NCI-H446 (cell line): ENCODE results near the gene CACNA1E.
A peak's percentile ranks its signal among the peaks of the same experiment; 100 is the strongest.

ENCODE experiments used
- DNase-seq, 2 experiments: peaks; one replicate each; lab custom pipeline; 2025; lab: John Stamatoyannopoulos, UW

Gene CACNA1E

DNA sequence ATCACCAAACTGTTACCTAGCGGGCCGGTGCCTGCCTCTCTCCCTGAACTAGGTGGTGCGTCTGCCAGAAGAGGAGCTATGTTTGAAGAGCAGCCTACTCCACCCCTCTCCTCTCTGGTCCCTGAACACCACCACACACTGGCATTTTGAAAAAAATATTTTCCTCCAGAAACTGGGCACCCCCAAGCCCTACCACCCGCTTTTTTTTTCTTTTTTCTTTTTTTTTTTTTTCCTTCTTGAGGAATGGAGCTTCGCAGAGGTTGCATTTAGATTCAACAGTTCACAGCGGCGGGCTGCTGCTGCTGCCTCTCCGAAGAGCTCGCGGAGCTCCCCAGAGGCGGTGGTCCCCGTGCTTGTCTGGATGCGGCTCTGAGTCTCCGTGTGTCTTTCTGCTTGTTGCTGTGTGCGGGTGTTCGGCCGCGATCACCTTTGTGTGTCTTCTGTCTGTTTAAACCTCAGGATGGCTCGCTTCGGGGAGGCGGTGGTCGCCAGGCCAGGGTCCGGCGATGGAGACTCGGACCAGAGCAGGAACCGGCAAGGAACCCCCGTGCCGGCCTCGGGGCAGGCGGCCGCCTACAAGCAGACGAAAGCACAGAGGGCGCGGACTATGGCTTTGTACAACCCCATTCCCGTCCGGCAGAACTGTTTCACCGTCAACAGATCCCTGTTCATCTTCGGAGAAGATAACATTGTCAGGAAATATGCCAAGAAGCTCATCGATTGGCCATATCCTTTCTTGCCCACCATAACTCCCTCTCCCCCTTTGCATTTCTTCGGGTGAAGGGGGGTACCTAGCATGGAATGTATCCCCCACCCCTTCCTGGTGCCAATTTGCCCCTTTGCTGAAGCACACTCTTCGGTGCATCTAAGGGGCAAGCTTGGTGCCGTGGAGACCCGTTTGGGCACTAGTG lies at the start of gene CACNA1E:
Gene CACNA1E (plus strand): TSS at position 233 of the 911 bp plus-strand sequence. CDS start 228 bp downstream, at position 461.
- DNase-seq, result no peak

DNA sequence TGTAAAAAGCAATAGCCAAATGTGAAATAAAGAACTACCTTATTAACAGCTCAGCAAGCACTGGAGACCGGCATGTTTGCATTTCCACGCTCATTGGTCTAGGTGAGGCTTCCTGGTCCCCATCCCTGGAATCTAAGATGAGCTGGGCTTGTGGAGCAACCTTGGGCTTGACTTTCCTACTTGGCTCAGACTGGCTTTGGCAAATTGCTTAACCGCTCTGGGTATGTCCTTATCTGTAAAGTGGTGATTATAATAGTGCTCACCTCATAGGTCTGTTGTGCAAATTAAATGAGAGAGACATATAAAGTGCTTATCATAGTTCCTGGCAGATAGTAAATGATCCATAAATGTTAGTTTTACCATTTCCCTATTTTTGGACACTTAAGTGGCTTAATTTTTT lies 49.4 kb upstream of the CACNA1E start:
- no peak for DNase-seq

- DNase-seq, result no peak
Observed at GRCh38 chr1:181438013-181438412, 45.3 kb upstream of the CACNA1E start.

DNA sequence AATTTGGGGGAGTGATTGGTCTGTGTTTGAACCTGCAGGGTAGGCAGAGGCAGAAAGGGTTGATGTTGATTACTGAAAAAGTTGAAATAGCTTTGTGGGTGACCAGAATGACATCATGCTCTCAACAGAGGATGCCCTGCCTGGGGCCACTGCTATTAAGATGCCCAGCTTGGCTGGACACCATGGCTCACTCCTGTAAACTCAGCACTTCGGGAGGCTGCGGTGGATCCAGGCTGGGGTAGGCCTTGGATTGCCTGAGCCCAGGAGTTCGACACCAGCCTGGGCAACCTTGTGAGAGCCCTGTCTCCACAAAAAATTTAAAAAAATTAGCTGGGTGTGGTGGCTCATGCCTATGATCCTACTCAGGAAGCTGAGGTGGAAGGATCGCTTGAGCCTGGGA lies 42.8 kb upstream of the CACNA1E start:
- DNase-seq, result no peak

- DNase-seq, result no peak
Observed at GRCh38 chr1:181442181-181442525, 41.2 kb upstream of the CACNA1E start.

GRCh38 chr1:181443231-181443853 lies 40.0 kb upstream of the CACNA1E start:
- DNase-seq, result no peak

- DNase-seq, result no peak
Observed at GRCh38 chr1:181445436-181445835, 37.9 kb upstream of the CACNA1E start.

- no peak for DNase-seq
Observed at GRCh38 chr1:181448461-181448860, 34.9 kb upstream of the CACNA1E start.

GRCh38 chr1:181451661-181452230 lies 31.6 kb upstream of the CACNA1E start:
- no peak for DNase-seq

GRCh38 chr1:181452746-181453145 lies 30.6 kb upstream of the CACNA1E start:
- DNase-seq, result no peak

- DNase-seq, result no peak
Observed at GRCh38 chr1:181453541-181454201, 29.6 kb upstream of the CACNA1E start.

DNA sequence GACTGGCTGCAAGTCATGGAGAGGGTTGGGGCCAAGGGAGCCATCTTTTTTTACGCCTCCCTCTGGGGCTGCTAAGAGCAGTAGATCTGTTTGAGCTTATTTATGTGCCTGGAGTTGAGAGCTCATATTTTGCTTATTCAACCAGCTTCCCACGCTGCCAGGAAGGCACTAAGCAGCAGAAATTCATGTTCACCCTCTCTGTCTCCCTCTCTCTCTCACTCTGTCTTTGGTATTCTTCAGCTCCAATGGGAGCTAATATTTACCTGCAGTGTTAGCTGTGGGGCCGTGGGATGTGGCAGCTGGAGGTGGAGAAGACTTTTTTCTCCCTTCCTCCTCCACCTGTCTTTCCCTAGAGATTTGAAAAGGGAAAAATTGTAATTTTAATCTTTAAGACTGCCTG lies 26.8 kb upstream of the CACNA1E start:
- DNase-seq, result no peak

DNA sequence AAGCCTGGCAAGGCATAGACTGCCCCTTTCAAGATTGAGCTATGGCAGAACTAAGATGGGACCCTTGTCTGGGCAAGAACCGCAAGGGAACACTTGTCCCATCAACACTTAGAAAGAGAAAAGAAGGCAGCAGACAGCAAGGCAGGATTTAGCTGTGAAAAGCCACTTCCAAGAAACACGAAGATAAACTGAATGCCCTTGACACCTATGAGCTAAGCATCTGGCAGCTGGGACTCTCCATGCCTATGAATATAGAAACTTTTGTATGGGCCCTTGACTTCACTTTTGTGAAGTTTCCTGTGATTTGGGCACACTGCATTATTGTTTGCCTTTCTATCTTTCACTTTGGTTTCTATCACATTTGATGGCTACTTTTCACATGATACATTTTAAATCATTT lies 24.9 kb upstream of the CACNA1E start:
- DNase-seq, result no peak

DNA sequence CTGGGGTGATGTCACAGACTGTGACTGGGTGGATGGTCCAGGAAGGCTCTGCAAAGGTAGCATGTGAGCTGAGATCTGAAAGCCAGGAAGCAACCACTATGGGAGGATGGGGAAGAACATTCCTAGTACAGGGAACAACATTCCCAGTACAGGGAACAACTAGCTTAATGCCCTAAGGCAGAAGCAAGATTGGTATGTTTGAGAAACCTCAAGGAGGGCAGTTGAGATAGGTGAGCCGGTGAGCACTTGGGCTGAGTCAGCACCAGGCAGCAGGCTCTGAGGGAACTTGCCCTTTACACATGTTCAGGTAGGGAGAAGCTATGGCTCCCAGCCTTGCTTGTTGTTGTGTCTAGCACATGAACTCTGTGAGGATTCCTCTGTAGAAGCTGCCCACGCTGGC lies 24.2 kb upstream of the CACNA1E start:
- no peak for DNase-seq

DNA sequence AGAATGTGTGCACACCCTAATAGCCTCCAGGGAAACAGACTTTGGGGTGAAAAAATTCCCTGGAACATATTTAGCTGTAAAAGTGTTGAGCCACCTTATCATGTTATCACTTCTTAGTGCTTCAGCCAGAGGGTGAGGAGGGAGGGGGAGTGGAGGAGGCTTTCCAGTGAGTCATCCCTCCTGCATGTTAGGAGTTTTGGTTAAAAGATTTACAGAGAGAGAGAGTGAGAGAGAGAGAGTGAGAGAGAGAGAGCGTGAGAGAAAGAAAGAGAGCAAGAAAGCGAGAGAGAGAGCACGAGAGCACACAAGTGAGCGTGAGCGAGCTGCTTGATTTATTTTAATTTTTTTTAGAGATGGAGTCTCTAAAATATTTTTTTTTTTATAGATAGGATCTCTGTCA lies 13.5 kb upstream of the CACNA1E start:
- no peak for DNase-seq

DNA sequence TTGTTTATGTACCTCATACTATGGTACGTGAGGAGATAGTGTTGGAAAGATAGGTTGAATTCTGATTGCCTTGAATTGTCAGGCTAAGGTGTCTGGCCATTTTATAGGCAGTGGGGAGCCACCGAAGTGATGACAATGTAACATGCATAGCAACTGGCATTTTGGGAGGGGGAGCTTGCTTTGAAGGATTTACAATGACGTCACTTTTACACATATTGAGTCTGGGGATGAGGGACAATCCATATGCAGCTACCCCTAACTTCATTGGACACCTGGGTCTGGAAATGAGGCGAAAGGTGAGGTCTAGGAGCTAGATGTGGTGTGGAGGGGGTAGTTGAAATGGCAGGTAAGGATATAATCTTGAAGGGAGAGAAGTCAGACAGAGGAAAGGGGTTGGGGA lies 7.7 kb upstream of the CACNA1E start:
- no peak for DNase-seq

DNA sequence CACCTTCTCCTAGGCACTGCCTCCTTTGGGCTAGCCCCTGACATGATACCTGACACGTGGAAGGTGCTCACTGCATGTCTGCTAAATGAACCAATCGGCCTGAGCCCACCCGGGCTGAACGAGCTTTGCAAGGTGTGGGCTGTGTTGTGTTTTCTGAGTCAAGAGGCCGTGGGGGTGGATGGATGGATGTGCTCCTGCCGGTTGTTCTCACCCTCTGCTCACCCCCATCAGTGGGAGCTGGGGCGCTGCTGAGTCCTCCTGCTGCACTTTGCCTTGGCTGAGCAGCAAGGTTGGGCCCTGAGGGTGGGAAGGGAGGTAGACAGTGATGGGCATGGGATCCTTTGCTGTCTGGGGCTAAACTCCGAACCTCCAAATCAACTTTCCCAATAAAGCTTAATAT lies 6.7 kb upstream of the CACNA1E start:
- DNase-seq, result no peak

DNA sequence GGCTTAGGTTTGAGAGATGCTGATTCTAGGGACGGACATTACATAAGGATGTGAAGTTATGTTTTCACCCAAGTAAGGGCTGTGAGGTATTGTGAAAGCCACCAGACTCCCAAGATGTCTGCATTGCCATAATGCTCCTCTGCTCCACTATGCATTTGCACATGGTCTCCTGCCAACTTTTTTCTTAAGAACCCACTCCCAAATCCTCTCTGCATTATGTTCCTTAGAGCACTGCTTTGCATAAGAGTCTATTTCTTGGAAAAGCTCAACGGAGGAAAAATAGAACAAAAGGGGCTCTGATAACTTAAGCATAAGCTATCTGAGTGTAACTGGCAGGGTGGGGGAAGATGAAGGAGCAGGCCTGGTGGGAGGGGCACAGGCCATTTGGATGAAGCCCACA lies 5.0 kb upstream of the CACNA1E start:
- no peak for DNase-seq

GRCh38 chr1:181479137-181479745 lies 4.1 kb upstream of the CACNA1E start:
- peak; percentile 20 to 71 for DNase-seq

GRCh38 chr1:181482001-181482430 lies 1.3 kb upstream of the CACNA1E start:
- DNase-seq, result no peak

- no peak for DNase-seq
Observed at GRCh38 chr1:181482521-181483284, 614 bp upstream of the CACNA1E start.
